Panc1 (cell line): ENCODE results near the gene SIGLEC11. TPM values are rescaled to one million over a fixed set of nuclear protein-coding genes. Genes with fewer than 3 reads are reported as not detected.
"Not testable (repeated sequence)": the region's sequence is repeated elsewhere in the genome, so short reads cannot be mapped to it uniquely, and the experiment has no call there.

Source experiments
- ATAC-seq: fragments of 200-7000 bp; cut with Tn5 transposase; 2 replicates; pipeline ENCODE4 v1.9.1; 2020; ENCODE audit warnings: mild to moderate bottlenecking, moderate library complexity
- Bru-seq: library from RNA; stranded (reverse); fragments of 400-500 nt; gene quantifications from one replicate; lab custom pipeline; 2021; lab: Mats Ljungman, UMichigan
- BruChase-seq, 2 experiments: library from RNA; stranded (reverse); fragments of 400-500 nt; gene quantifications; one replicate each; lab custom pipeline; 2021; lab: Mats Ljungman, UMichigan
- BruUV-seq: library from RNA; stranded (reverse); fragments of 400-500 nt; replicated peaks from 2 replicates; lab custom pipeline; 2021; lab: Mats Ljungman, UMichigan
- CTCF ChIA-PET: fragments of 300-600 bp; sonication (Branson Sonifier 250); formaldehyde crosslinking; loops from one replicate; lab custom pipeline; 2022; ENCODE audit warnings: antibody characterized with exemption; lab: Charles Lee
- POLR2A ChIA-PET: fragments of 300-600 bp; sonication (Branson Sonifier 250); formaldehyde crosslinking; loops from one replicate; lab custom pipeline; 2022; ENCODE audit warnings: antibody characterized with exemption; lab: Charles Lee
- DNase-seq: peaks from one replicate; pipeline ENCODE4 v3.0.0-alpha.2; 2010; ENCODE audit warnings: low read depth, low spot score
- H3K27ac ChIP-seq: 2 replicates; pipeline ENCODE4 v1.5.1; 2011; ENCODE audit warnings: mild to moderate bottlenecking, low read length, inconsistent platforms
- H3K27me3 ChIP-seq: fragments of 200-500 bp; sonication (Bioruptor generic); 2 replicates; pipeline ENCODE4 v1.6.0; 2014; ENCODE audit warnings: low read length, inconsistent platforms; ENCODE audit not compliant: control insufficient read depth, insufficient read depth
- H3K36me3 ChIP-seq: fragments of 200-500 bp; sonication (Bioruptor generic); 2 replicates; pipeline ENCODE4 v1.5.1; 2014; ENCODE audit warnings: inconsistent platforms, mild to moderate bottlenecking, low read length, moderate library complexity; ENCODE audit not compliant: control insufficient read depth, insufficient read depth
- H3K4me1 ChIP-seq: 2 replicates; pipeline ENCODE4 v1.5.1; 2011; ENCODE audit warnings: inconsistent platforms, mild to moderate bottlenecking, low read length, moderate library complexity; ENCODE audit not compliant: control insufficient read depth, insufficient read depth
- H3K4me3 ChIP-seq, 2 experiments: 2 replicates each; pipeline ENCODE4 v1.5.1; 2011 to 2012; ENCODE audit warnings: low read depth in 2 of 2, low read length in 2 of 2, mild to moderate bottlenecking in 2 of 2, inconsistent platforms in 1 of 2, moderate library complexity in 1 of 2
- H3K9me3 ChIP-seq: fragments of 200-500 bp; sonication (Bioruptor generic); 2 replicates; pipeline ENCODE4 v1.5.1; 2014; ENCODE audit warnings: low read depth, mild to moderate bottlenecking, inconsistent platforms, low read length, moderate library complexity; ENCODE audit not compliant: control insufficient read depth, insufficient read depth
- POLR2AphosphoS5 ChIP-seq: IDR thresholded peaks from 2 replicates; pipeline ENCODE4 v1.6.1; 2012; ENCODE audit warnings: mild to moderate bottlenecking, low read depth, low read length, moderate library complexity
- SIN3A ChIP-seq: IDR thresholded peaks from 2 replicates; pipeline ENCODE4 v1.6.1; 2012; ENCODE audit warnings: low read depth, mild to moderate bottlenecking, low read length, moderate library complexity, borderline replicate concordance; ENCODE audit not compliant: insufficient read depth
- TCF7L2 ChIP-seq: IDR thresholded peaks from 2 replicates; pipeline ENCODE4 v1.6.1; 2011; ENCODE audit warnings: mild to moderate bottlenecking, low read depth, low read length, inconsistent platforms
- in situ Hi-C: cut with HindIII; loops from 2 replicates; pipeline ENCODE4 v1.10.0; 2016; ENCODE audit warnings: low sequenced_read_pairs, low pct_unique_long_range_greater_than_20kb
- intact Hi-C: fragments of 100-400 bp; cut with micrococcal nuclease; formaldehyde crosslinking; loops from one replicate; pipeline ENCODE4 v1.10.0; 2022; ENCODE audit not compliant: unreplicated experiment
- long read RNA-seq: library from polyadenylated mRNA; unstranded; transcript quantifications from one replicate; pipeline ENCODE4 v2.0.0, GENCODE V29; 2021; ENCODE audit not compliant: unreplicated experiment
- polyA plus RNA-seq: library from polyadenylated mRNA; unstranded; fragments of >200 nt; gene quantifications from one replicate; pipeline ENCODE4 v1.2.1, GENCODE V29; 2012; ENCODE audit warnings: missing spikeins; ENCODE audit not compliant: insufficient read length
- total RNA-seq: library from RNA; stranded (reverse); gene quantifications from one replicate; pipeline ENCODE4 v1.2.1, GENCODE V29; 2021; ENCODE audit not compliant: unreplicated experiment
- TF ChIP-seq, protein P1 (sequence below): fragments of 450-650 bp; IDR thresholded peaks from 2 replicates; pipeline ENCODE4 v1.5.1; 2017; ENCODE audit warnings: mild to moderate bottlenecking
- TF ChIP-seq, protein P2 (sequence below), 2 experiments: IDR thresholded peaks; 2 replicates each; pipeline ENCODE4 v1.6.1; 2011 to 2012; ENCODE audit warnings: low read depth in 2 of 2, control low read depth in 1 of 2, low read length in 1 of 2, mild to moderate bottlenecking in 1 of 2, moderate library complexity in 1 of 2; ENCODE audit not compliant: insufficient read depth in 1 of 2

SIGLEC11 gene, protein sequence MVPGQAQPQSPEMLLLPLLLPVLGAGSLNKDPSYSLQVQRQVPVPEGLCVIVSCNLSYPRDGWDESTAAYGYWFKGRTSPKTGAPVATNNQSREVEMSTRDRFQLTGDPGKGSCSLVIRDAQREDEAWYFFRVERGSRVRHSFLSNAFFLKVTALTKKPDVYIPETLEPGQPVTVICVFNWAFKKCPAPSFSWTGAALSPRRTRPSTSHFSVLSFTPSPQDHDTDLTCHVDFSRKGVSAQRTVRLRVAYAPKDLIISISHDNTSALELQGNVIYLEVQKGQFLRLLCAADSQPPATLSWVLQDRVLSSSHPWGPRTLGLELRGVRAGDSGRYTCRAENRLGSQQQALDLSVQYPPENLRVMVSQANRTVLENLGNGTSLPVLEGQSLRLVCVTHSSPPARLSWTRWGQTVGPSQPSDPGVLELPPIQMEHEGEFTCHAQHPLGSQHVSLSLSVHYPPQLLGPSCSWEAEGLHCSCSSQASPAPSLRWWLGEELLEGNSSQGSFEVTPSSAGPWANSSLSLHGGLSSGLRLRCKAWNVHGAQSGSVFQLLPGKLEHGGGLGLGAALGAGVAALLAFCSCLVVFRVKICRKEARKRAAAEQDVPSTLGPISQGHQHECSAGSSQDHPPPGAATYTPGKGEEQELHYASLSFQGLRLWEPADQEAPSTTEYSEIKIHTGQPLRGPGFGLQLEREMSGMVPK
- total RNA-seq (not detected), Bru-seq, nascent RNA (percentile 8 among the genes with signal in this experiment), BruChase-seq, experiment 1, labeled RNA remaining after a 2-hour chase (not detected), BruChase-seq, experiment 2, labeled RNA remaining after a 6-hour chase (not detected)
- not detected for polyA plus RNA-seq
- long read RNA-seq = 0 reads

DNA sequence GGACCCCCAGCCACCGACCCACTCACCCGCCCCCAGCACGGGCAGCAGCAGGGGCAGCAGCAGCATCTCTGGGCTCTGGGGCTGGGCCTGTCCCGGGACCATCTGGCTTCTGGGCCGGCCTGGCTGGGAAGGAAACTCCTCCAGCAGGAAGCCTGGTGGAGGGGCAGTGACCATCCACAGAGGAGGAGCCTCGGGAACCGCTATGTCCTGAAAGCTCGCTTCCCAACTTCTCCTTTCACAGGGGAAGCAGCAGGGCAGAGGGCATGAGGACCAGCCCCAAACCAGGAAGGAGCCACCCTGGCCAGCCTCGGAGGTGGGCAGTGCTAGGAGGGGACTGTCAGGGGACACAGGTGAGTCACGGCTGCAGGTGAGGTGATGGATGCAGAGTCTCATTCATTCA is at the start of gene SIGLEC11:
SIGLEC11 (minus strand) TSS at position 193 of the 400 bp plus-strand sequence; CDS start at position 102, 91 bp downstream.
- H3K4me1 ChIP-seq, H3K9me3 ChIP-seq, BruUV-seq, H3K4me3 ChIP-seq, POLR2A ChIA-PET, DNase-seq, H3K27me3 ChIP-seq, in situ Hi-C loops, H3K36me3 ChIP-seq, CTCF ChIA-PET, H3K27ac ChIP-seq, intact Hi-C loops: not testable (repeated sequence)
- 0 out of 2 replicates have a peak, but pooled peaks have one; percentile 46 for ATAC-seq

DNA sequence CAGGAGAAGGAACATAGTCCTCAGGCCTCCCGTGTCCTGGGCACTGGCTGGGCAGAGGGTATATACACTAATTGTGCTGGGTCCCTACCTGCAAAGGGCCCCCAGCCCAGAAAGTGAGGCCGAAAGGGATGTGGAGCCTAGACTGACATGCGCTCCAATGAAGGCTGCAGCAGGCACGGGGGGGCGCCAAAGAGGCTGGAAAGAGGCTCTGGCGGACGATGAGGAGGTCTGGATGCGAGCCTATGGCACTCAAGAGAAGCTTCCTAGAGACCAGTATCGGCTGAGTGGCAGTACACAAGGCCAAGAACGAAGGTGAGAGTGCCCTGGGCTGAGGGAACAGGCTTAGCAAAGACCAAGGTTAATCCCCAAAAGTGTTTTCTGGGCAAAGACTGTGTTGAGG is 47.6 kb upstream of the SIGLEC11 start:
- in situ Hi-C loops = no loop called here
- ATAC-seq (peak; percentile 54; the same call in 1 of the 2 replicates), DNase-seq (no peak)
- POLR2A ChIA-PET = no interaction called here
- intact Hi-C loops = no loop called here
- Histone ChIP-seq H3K4me3 (no peak overlapping the region), H3K4me1 (no peaks in the 10 kb centered on the region), H3K27me3 (no peaks in the 10 kb centered on the region), H3K36me3 (no peaks in the 10 kb centered on the region; the same call in 1 of the 2 replicates), H3K9me3 (no peaks in the 10 kb centered on the region), H3K27ac (no peak overlapping the region)
- BruUV-seq = no TSS peak
- CTCF ChIA-PET = no interaction called here
- TF ChIP-seq SIN3A = no peak
- no peak for TF ChIP-seq POLR2AphosphoS5
- TF ChIP-seq, protein P1, sequence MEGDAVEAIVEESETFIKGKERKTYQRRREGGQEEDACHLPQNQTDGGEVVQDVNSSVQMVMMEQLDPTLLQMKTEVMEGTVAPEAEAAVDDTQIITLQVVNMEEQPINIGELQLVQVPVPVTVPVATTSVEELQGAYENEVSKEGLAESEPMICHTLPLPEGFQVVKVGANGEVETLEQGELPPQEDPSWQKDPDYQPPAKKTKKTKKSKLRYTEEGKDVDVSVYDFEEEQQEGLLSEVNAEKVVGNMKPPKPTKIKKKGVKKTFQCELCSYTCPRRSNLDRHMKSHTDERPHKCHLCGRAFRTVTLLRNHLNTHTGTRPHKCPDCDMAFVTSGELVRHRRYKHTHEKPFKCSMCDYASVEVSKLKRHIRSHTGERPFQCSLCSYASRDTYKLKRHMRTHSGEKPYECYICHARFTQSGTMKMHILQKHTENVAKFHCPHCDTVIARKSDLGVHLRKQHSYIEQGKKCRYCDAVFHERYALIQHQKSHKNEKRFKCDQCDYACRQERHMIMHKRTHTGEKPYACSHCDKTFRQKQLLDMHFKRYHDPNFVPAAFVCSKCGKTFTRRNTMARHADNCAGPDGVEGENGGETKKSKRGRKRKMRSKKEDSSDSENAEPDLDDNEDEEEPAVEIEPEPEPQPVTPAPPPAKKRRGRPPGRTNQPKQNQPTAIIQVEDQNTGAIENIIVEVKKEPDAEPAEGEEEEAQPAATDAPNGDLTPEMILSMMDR = no peak; the same call in 1 of the 2 replicates
- TF ChIP-seq, protein P2, sequence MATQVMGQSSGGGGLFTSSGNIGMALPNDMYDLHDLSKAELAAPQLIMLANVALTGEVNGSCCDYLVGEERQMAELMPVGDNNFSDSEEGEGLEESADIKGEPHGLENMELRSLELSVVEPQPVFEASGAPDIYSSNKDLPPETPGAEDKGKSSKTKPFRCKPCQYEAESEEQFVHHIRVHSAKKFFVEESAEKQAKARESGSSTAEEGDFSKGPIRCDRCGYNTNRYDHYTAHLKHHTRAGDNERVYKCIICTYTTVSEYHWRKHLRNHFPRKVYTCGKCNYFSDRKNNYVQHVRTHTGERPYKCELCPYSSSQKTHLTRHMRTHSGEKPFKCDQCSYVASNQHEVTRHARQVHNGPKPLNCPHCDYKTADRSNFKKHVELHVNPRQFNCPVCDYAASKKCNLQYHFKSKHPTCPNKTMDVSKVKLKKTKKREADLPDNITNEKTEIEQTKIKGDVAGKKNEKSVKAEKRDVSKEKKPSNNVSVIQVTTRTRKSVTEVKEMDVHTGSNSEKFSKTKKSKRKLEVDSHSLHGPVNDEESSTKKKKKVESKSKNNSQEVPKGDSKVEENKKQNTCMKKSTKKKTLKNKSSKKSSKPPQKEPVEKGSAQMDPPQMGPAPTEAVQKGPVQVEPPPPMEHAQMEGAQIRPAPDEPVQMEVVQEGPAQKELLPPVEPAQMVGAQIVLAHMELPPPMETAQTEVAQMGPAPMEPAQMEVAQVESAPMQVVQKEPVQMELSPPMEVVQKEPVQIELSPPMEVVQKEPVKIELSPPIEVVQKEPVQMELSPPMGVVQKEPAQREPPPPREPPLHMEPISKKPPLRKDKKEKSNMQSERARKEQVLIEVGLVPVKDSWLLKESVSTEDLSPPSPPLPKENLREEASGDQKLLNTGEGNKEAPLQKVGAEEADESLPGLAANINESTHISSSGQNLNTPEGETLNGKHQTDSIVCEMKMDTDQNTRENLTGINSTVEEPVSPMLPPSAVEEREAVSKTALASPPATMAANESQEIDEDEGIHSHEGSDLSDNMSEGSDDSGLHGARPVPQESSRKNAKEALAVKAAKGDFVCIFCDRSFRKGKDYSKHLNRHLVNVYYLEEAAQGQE (IDR thresholded peaks at IDR 0.05; ENCODE audit: insufficient read depth in 1 of 2, low read depth in 2 of 2, low read length in 1 of 2) = no peak
- no peak for TF ChIP-seq TCF7L2
